OCI-LY7 (cell line): ENCODE data around the gene RNF148. TPM values are rescaled to one million over a fixed set of nuclear protein-coding genes. Genes with fewer than 3 reads are reported as not detected.

Source experiments
- BruUV-seq: library from RNA; stranded (reverse); fragments of 400-500 nt; replicated peaks from 2 replicates; lab custom pipeline; 2021; lab: Mats Ljungman, UMichigan
- CTCF ChIA-PET: fragments of 300-600 bp; sonication (Branson Sonifier 250); formaldehyde crosslinking; loops from one replicate; lab custom pipeline; 2022; ENCODE audit warnings: antibody characterized with exemption; ENCODE audit not compliant: unreplicated experiment; lab: Charles Lee
- POLR2A ChIA-PET: fragments of 300-600 bp; sonication (Branson Sonifier 250); formaldehyde crosslinking; loops from one replicate; lab custom pipeline; 2022; ENCODE audit warnings: antibody characterized with exemption; lab: Charles Lee
- DNase-seq: peaks from one replicate; pipeline ENCODE4 v3.0.0-alpha.2; 2015; ENCODE audit warnings: low spot score
- H2AFZ ChIP-seq: fragments of 200-600 bp; sonication (generic), shearing (Covaris generic); 2 replicates; pipeline ENCODE4 v1.6.1; 2014; ENCODE audit warnings: mild to moderate bottlenecking, antibody characterized with exemption, low read length, moderate library complexity
- H3K27ac ChIP-seq: fragments of 200-600 bp; sonication (generic); 2 replicates; pipeline ENCODE4 v1.5.1; 2014; ENCODE audit warnings: mixed run types, low read depth, mild to moderate bottlenecking, moderate library complexity, low read length, inconsistent platforms; ENCODE audit not compliant: poor library complexity, severe bottlenecking
- H3K36me3 ChIP-seq: fragments of 200-600 bp; sonication (generic); 2 replicates; pipeline ENCODE4 v1.6.1; 2014; ENCODE audit warnings: mild to moderate bottlenecking, antibody characterized with exemption, low read length, moderate library complexity, mixed read lengths; ENCODE audit not compliant: insufficient read depth
- H3K4me1 ChIP-seq: fragments of 200-600 bp; sonication (generic); 2 replicates; pipeline ENCODE4 v1.5.1; 2014; ENCODE audit warnings: mild to moderate bottlenecking, low read length; ENCODE audit not compliant: insufficient read depth, poor library complexity, severe bottlenecking
- H3K4me2 ChIP-seq: fragments of 200-600 bp; sonication (generic); 2 replicates; pipeline ENCODE4 v1.6.1; 2014; ENCODE audit warnings: mild to moderate bottlenecking, low read length
- H3K4me3 ChIP-seq: fragments of 200-600 bp; sonication (generic); 2 replicates; pipeline ENCODE4 v1.5.1; 2014; ENCODE audit warnings: mild to moderate bottlenecking, low read depth, low read length; ENCODE audit not compliant: poor library complexity, severe bottlenecking
- H3K79me2 ChIP-seq: fragments of 200-600 bp; sonication (generic); 2 replicates; pipeline ENCODE4 v1.6.1; 2016; ENCODE audit warnings: low read depth, mild to moderate bottlenecking, low read length, moderate library complexity, mixed read lengths; ENCODE audit not compliant: insufficient read depth
- H3K9me2 ChIP-seq: fragments of 200-600 bp; sonication (generic); 2 replicates; pipeline ENCODE4 v1.6.1; 2016; ENCODE audit warnings: mild to moderate bottlenecking, low read length, mixed read lengths; ENCODE audit not compliant: insufficient read depth
- H3K9me3 ChIP-seq: fragments of 200-600 bp; sonication (generic); 2 replicates; pipeline ENCODE4 v1.6.1; 2014; ENCODE audit warnings: mild to moderate bottlenecking, mixed run types, low read length, mixed read lengths
- H4K20me1 ChIP-seq: fragments of 200-600 bp; sonication (generic); 2 replicates; pipeline ENCODE4 v1.6.1; 2014; ENCODE audit warnings: mild to moderate bottlenecking, antibody characterized with exemption, low read length, moderate library complexity, mixed read lengths; ENCODE audit not compliant: insufficient read depth
- EZH2phosphoT487 ChIP-seq: fragments of 200-600 bp; sonication (generic); IDR thresholded peaks from 2 replicates; pipeline ENCODE4 v1.6.1; 2018; ENCODE audit warnings: low read depth, borderline replicate concordance, mild to moderate bottlenecking, mixed run types, antibody characterized with exemption, low read length, moderate library complexity, mixed read lengths
- intact Hi-C: fragments of 100-400 bp; cut with micrococcal nuclease; formaldehyde crosslinking; loops from one replicate; pipeline ENCODE4 v1.10.0; 2022; ENCODE audit not compliant: unreplicated experiment
- total RNA-seq, 2 experiments: library from RNA; depleted of rRNA in 1 of 2; stranded (reverse); fragments of >200 nt in 1 of 2; shearing (Covaris generic) in 1 of 2; gene quantifications; 2 replicates each; pipeline ENCODE4 v1.2.3, GENCODE V29; 2014 to 2022
- TF ChIP-seq, protein P1 (sequence below): fragments of 200-600 bp; sonication (generic); conservative IDR thresholded peaks from 2 replicates; pipeline ENCODE4 v1.5.1; 2014; ENCODE audit warnings: mild to moderate bottlenecking, antibody characterized with exemption, low read length, moderate library complexity, mixed read lengths

RNF148 gene
- total RNA-seq, 2 experiments from 2014 or later, result not detected

GRCh38 chr7:122689346-122690109 is 13.2 kb downstream of the RNF148 start:
- ChIA-PET CTCF (no interaction called here), POLR2A (no interaction called here)
- intact Hi-C loops, result no loop called here
- TF ChIP-seq EZH2phosphoT487, result no peak
- TF ChIP-seq, protein P1, sequence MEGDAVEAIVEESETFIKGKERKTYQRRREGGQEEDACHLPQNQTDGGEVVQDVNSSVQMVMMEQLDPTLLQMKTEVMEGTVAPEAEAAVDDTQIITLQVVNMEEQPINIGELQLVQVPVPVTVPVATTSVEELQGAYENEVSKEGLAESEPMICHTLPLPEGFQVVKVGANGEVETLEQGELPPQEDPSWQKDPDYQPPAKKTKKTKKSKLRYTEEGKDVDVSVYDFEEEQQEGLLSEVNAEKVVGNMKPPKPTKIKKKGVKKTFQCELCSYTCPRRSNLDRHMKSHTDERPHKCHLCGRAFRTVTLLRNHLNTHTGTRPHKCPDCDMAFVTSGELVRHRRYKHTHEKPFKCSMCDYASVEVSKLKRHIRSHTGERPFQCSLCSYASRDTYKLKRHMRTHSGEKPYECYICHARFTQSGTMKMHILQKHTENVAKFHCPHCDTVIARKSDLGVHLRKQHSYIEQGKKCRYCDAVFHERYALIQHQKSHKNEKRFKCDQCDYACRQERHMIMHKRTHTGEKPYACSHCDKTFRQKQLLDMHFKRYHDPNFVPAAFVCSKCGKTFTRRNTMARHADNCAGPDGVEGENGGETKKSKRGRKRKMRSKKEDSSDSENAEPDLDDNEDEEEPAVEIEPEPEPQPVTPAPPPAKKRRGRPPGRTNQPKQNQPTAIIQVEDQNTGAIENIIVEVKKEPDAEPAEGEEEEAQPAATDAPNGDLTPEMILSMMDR, result no peak
- Histone ChIP-seq H3K36me3 (no peaks in the 10 kb centered on the region), H3K79me2 (no peaks in the 10 kb centered on the region), H3K4me3 (no peak overlapping the region), H3K9me3 (peaks cover 6% of the 10 kb centered on the region; the same call in 1 of the 2 replicates), H3K4me2 (no peak overlapping the region), H3K9me2 (no peaks in the 10 kb centered on the region), H3K4me1 (no peaks in the 10 kb centered on the region), H4K20me1 (no peaks in the 10 kb centered on the region), H3K27ac (no peak overlapping the region), H2AFZ (no peak overlapping the region)
- BruUV-seq, result no TSS peak
- DNase-seq, result no peak

DNA sequence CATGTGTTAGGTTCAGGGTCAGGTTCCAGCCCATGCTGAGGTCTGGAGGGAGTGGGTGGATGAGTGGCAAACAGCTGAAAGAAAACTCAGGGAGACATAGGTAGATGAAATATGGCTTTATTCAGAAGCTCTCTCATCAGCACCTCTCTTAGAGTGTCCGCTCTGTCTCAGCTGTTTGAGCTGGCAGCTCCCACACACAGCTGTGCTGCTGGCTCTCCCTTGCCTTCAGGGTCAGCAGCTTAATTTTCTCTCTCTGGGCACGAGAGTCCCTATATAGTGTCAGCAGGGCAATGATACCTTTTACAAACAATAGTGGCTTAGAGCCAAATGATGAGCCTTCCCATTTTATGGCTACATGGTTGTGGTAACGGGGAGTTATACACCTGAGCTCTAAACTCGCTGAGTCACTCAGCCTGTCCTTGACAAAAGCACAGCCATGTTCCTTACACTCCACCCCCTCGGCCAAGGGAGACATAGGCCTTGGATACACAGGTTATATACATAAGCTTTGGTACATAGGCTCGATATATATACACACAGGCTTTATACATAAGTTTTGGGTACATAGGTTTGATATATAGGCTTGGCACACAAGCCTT is 14.2 kb downstream of the RNF148 start:
- POLR2A ChIA-PET, result no interaction called here
- Histone ChIP-seq H3K9me2 (no peaks in the 10 kb centered on the region), H3K9me3 (peaks cover 6% of the 10 kb centered on the region; the same call in 1 of the 2 replicates), H2AFZ (no peak overlapping the region), H3K79me2 (no peaks in the 10 kb centered on the region), H3K27ac (no peak overlapping the region), H3K4me1 (no peaks in the 10 kb centered on the region), H4K20me1 (no peaks in the 10 kb centered on the region), H3K4me2 (no peak overlapping the region), H3K4me3 (no peak overlapping the region), H3K36me3 (no peaks in the 10 kb centered on the region)
- CTCF ChIA-PET, result no interaction called here
- no peak for TF ChIP-seq EZH2phosphoT487
- TF ChIP-seq, protein P1, result no peak
- BruUV-seq, result no TSS peak
- DNase-seq, result no peak
- intact Hi-C loops, result no loop called here
